NCI-H748 treated with DMSO at 0.1 percent for 48 hours (cell line): ENCODE measurements around the gene FGD5.

Experiments
- DNase-seq: peaks from one replicate; lab custom pipeline; 2025; lab: John Stamatoyannopoulos, UW

The FGD5 gene

GRCh38 chr3:14906355-14906971 lies 87.7 kb downstream of the FGD5 start:
- DNase-seq: no peak

DNA sequence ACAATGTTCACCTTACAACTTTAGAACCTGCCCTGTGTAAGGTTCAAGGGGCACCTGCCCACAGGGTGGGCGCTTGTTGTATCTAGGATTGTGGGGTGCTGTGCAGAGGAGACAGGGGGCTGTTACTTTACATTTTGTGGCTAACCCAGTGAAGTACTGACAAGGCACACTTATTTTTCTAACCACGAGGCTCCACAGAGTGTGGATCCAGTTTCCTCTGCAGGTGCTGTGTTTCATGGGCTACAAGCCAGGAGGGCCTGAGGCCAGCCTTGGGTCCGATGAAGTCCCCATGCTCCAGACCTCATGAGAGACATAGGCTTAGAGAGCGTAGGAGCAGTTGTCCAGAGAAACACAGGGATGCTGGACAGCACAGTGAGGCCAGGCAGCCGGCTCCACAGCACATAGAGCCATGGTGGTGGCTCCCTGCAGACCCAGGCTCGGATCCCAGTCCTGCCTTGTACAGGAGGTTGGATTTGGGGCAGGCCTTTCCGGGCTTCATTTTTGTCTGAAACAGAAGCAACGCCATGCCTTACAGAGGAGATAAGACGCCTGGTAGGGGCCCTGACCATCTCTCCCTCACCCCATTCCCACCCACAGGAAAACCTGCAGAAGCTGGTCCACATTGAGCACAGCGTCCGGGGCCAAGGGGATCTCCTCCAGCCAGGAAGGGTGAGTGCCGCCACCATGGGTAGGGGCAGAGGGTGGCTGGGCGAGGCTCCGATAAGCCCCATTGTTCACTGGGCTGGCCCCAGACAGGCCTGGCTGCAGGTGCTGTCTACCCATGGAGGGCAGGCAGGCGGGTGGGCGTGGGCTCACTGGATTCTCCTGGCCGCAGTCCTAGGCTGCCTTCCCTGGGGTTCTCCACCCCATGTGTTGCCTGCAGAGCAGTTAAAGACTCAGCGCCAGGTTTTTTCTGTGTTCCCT lies 88.5 kb downstream of the FGD5 start:
- DNase-seq: no peak

DNA sequence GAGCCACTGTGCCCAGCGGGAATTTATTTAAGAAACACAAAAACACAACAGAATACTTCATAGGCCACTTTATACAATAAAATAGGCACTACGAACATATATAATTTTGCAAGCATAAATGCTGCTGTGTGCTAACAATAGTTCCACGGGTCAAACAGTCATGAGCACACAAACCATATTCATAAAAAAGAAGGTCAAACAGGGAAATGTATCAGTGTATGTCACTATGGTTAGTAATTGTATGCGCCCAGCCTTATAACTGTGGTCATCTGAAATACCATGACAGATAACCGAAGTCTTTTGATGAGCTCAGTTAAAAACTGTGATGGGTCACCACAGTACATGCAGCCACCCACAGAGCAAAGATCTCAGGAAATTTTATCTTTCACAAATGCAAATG lies 90.5 kb downstream of the FGD5 start:
- DNase-seq: no peak

- DNase-seq: no peak
Measured at GRCh38 chr3:14911651-14912050, 92.9 kb downstream of the FGD5 start.

DNA sequence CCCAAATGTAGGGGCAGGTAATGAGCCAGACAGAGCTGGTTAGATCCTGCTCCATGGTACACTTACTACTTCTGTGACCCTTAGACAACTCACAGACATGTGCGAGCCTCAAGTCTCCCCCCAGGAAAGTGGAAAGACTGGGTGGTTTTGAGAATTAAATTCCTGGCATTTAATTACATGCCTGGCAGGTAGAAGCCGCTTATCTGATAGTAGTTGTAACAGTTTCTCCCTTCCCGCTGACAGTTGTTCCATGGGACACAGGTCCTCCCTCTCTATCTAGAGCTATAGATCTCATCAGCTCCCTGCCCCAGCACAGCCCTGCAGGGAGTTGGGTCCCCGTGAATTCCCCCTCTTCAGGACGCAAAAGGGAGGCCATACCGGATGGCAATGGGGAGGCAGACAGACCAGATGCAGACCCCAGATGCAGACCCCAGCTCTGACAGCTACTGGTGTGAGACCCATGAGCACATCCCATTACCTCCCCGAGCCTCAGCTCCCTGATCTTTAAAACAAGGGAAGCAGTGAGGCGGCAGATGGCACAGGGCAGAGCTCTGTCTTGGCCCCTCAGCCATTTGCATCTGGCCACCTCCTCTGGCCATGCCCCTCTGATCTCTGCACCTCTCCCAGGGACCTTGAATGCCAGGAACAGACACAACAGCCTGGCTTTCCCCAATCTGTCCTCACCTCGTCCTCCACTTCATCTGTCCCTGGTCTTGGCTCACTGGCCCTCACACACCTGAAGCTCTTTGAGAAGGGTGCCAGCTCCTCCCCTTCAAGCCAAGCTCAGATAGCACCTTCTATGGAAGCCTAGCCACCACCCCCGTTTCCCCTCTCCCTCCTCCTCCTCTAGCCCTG lies 94.5 kb downstream of the FGD5 start:
- no peak for DNase-seq

DNA sequence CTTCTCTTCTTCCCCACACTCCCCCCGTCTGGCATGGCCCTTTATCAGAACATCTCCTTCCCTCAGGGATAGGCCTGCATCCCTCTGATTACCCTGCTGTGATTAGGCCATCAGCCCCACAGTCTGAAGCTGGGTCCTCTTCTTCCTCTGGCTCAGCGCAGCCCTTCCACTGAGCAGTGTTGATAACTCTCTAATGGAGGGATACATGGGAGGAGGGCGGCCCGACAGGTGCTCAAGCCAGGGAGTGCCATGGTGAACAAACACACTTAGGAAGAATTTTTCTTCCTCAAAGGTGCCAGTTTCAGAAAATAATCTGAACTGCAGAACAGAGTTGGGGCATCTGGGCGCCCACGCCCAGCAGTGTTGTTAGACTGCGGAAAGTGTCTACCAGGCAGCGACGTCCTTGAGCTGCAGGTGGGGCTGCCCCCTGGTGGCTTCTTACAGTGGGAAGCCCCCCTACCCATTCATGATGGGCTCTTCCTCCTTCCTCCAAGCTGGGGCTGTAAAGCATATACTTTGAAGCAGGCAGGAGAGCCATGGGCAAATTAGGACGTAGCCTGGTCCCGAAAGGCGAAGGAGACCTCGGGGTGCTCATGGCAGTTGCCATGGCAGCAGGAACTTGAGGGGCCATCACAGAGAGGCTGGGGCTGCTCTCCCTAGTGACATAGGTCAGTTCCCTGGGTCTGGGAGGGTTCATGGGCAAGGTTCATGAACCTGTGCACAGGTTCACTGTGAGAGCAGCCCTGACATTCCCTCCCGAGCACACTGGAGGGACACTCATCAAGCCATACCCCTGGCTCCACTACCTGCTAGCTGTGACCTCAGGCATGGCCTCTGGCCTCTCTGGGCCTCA lies 95.4 kb downstream of the FGD5 start:
- DNase-seq: no peak

DNA sequence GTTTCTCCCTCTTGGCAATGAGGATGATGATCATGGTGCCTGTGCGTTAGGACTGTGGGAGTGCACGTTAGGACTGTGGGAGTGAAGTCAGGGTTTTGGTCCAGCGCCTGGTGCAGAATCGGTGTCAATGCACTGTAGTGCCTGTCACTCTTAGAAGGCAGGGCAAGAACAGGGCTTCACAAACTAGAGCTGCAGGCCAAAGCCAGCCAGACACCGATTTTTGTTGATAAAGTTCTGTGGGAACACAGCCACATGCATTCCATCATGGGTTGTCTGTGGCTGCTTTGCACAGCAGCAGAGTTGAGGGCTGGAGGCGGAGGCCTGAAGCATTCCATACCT lies 96.0 kb downstream of the FGD5 start:
- DNase-seq: no peak

- no peak for DNase-seq
Measured at GRCh38 chr3:14915636-14916222, 97.0 kb downstream of the FGD5 start.

DNA sequence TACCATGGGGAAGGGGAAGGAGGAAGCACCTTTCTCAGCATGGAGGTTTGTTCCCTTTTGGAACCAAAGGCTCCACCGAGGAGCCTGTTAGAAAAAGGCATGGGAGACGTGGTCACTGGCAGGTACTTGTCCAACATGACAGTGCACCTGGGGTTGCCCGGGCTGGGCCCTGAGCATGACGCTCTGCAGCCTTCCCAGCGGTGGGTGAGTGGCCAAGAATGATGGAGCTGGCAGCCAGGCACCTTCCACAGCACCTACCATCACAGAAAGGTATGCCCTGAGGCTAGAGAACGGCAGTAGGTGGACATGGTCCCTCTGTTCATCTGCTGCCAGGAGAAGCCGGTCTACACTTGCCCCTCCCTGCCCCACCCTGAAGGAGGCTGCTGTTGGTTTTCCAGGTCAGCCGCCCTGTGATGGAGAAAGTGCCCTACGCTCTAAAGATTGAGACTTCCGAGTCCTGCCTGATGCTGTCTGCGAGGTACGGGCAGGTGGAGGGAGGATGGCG lies 99.6 kb downstream of the FGD5 start:
- no peak for DNase-seq

GRCh38 chr3:14920536-14920935 lies 101.8 kb downstream of the FGD5 start:
- DNase-seq: no peak

DNA sequence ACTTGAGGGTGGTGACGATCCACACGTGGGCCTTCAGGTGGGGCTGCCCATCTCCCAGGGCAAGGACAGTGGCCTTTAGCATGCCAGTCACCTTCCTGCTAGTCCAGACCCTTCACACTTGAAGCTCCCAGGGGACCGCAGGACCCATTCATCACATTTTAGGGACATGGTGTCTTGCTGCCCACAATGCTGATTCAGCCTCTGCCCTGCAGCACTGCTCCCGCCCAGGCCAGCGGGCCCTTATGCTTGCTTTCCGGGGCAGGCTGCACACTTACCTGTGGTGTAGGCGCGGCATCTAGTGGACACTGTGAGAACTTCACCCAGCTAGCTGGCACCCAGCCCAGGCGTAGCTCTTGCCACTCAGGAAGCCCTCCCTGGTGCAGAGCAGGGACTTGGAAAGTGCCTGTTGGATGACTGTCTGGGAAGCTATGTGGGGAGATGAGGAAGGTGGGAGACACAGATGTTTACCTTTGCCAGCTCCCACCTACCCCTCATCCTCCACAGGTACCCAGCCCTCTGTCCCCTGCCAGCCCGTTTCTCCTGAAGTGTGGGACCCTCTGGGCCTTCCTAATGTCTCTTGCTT lies 102.4 kb downstream of the FGD5 start:
- DNase-seq: peak; percentile 34

- no peak for DNase-seq
Measured at GRCh38 chr3:14921811-14922705, 103.3 kb downstream of the FGD5 start.

DNA sequence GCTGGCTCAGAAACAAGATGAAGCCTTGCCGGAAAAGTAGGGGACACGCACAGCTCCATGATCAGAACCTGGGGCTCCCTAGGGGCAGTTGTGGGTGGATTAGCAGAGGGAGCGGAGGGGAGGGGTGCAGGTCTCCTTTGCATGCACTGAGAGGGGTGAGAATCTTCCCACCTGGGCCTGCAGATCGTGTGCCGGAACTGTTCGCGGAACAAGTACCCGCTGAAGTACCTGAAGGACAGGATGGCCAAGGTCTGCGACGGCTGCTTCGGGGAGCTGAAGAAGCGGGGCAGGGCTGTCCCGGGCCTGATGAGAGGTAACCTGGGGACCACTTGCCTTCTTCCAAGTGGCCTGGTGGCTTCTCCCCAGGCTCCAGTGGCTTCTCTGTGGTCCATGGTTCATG lies 104.1 kb downstream of the FGD5 start:
- no peak for DNase-seq

- DNase-seq: no peak
Measured at GRCh38 chr3:14923476-14923875, 104.7 kb downstream of the FGD5 start.

DNA sequence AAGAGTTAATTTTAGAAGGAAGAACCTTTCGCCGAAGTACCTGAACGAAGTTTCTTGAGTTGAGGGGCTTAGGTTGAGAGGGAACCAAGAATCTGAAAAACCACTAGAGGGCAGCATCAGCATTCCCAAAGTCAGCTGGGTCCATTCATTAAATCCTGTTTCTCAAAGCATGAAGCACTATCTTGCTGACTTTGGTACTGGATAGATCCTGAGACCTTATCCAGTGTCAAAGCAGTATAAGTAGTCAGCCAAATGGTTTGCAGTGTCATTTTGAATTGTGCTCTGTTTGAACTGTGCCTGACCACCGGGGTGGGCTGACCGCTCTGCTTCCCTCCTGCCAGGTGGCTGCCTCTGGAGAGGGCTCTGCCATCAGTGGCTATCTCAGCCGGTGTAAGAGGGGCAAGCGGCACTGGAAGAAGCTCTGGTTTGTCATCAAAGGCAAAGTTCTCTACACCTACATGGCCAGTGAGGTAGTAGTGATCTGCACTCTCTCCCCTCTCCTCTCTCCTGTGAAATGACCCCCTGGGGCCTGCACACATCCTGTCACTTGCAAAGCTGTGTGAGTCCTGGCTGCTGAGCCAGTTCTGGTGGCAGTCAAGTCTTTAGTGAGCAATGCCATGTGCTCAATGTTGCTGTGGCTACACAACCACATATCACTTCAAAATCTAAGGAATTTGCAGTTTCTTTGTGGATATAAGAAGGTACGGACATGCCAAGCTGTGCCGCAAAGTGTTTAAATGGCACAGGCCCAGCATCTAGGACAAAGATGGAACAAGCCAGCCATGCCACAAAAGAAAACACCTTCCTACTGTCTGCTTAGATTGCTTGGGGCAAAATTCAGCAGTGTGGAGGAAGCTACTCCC lies 107.2 kb downstream of the FGD5 start:
- peak; percentile 32 for DNase-seq

GRCh38 chr3:14926592-14926991 lies 107.8 kb downstream of the FGD5 start:
- DNase-seq: no peak

DNA sequence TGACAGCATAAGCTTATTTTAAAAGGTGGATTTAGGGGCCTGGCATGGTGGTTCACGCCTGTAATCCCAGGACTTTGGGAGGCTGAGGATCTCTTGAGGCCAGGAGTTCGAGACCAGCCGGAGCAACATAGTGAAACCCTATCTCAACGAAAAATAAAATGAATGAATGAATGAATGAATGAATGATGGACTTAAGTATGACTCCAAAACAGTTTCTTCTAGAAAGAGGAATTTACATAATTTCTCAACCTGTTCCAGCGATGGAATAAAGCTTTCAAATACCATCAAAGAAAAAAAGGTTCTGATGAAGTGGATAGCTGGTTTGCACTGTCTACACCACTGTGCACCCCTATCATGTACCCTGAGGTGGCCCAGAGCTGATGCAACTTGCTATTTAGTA lies 108.5 kb downstream of the FGD5 start:
- no peak for DNase-seq

DNA sequence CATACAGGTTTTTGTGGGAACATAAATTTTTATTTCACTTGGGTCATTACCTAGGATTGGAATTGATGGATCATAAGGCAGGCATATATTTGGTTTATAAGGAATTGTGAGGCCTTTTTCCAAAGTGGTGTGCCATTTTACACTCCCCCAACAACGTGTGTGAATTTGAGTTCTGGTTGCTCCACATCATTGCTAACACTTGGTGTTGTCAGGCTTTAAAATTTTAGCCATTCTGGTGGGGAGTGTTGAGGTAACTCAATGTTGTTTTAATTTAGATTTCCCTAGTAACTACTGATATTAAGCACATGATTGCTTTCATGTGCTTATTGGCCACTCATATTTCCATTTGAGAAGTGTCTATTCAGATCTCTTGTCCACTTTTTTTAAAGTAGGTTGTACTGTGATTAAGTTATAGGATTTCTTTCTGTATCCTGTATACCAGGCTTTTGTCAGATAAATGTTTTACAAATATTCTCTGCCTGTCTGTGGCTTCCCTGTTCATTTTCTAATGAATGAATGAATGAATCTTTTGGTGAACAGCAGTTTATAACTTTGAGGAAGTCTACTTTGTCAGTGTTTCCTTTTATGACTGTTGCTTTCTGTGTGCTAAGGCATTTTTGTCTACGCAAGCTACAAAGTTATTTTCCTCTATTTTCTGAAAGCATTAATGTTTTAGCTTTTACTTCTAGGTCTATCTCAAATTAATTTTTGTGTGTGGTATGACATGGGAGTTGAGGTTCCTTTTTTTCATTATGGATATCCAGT lies 110.7 kb downstream of the FGD5 start:
- DNase-seq: no peak
